Retinal pigment epithelial cell (primary cell): ENCODE data around the gene TAF9.
"Not testable (repeated sequence)": the region's sequence is repeated elsewhere in the genome, so short reads cannot be mapped to it uniquely, and the experiment has no call there.

Experiments used
- DNase-seq: peaks from one replicate; pipeline ENCODE4 v3.0.0-alpha.2; 2010; ENCODE audit warnings: low read depth
- H3K4me3 ChIP-seq: 2 replicates; pipeline ENCODE4 v1.5.1; 2011; ENCODE audit warnings: mild to moderate bottlenecking, low read length, control low read depth, moderate library complexity
- CTCF ChIP-seq: conservative IDR thresholded peaks from 2 replicates; pipeline ENCODE4 v1.5.1; 2011; ENCODE audit warnings: low read depth, low read length, control low read depth, inconsistent platforms

TAF9 gene

GRCh38 chr5:69335341-69335935, 33.9 kb downstream of the TAF9 start:
- no peak for DNase-seq
- TF ChIP-seq CTCF = no peak
- H3K4me3 ChIP-seq = no peak overlapping the region

GRCh38 chr5:69334793-69335268, 34.5 kb downstream of the TAF9 start:
- peak; percentile 85 for TF ChIP-seq CTCF
- peak overlapping the region; percentile 17 for H3K4me3 ChIP-seq
- DNase-seq = peak; percentile 34

- not testable (repeated sequence) for H3K4me3 ChIP-seq, DNase-seq
Observed at GRCh38 chr5:69333668-69334315, 35.5 kb downstream of the TAF9 start.

GRCh38 chr5:69331528-69332445, 37.5 kb downstream of the TAF9 start:
- DNase-seq = no peak
- no peak for TF ChIP-seq CTCF
- H3K4me3 ChIP-seq = peak overlapping the region; percentile 81

- no peak overlapping the region for H3K4me3 ChIP-seq
- TF ChIP-seq CTCF = no peak
- no peak for DNase-seq
Observed at GRCh38 chr5:69329905-69330489, 39.3 kb downstream of the TAF9 start.

- no peak for TF ChIP-seq CTCF
- DNase-seq = no peak
- no peak overlapping the region for H3K4me3 ChIP-seq
Observed at GRCh38 chr5:69326365-69326764, 43.0 kb downstream of the TAF9 start.

GRCh38 chr5:69317391-69317790, 51.9 kb downstream of the TAF9 start:
- no peak for DNase-seq
- no peak overlapping the region for H3K4me3 ChIP-seq
- no peak for TF ChIP-seq CTCF
